ENCODE data around the gene ZNF853.

The ZNF853 gene

DNA sequence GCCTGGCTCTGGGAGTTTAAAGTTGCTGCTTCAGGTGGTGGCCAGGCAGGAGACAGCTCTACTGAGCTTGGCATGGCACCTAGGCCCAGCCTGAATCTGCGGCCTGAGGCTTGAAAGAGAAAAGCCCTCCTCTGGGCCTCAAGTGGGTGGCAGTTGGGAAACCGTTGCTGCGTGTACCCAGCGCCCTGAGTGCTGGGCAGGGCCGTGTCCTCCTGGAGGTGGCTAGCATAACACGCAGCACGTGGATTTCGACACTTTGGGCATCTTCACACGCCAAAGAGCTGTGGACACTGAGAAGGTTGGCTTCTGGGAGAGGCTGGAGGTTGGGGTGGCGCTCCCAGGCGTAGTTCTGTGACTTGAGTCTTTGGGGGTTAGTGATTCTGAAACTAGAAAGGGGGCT lies 24.2 kb downstream of the ZNF853 start:
- no peak for TF ChIP-seq EZH2phosphoT487 (conservative IDR thresholded peaks at IDR 0.05; ENCODE audit: low read length)
- TF ChIP-seq, protein P1, sequence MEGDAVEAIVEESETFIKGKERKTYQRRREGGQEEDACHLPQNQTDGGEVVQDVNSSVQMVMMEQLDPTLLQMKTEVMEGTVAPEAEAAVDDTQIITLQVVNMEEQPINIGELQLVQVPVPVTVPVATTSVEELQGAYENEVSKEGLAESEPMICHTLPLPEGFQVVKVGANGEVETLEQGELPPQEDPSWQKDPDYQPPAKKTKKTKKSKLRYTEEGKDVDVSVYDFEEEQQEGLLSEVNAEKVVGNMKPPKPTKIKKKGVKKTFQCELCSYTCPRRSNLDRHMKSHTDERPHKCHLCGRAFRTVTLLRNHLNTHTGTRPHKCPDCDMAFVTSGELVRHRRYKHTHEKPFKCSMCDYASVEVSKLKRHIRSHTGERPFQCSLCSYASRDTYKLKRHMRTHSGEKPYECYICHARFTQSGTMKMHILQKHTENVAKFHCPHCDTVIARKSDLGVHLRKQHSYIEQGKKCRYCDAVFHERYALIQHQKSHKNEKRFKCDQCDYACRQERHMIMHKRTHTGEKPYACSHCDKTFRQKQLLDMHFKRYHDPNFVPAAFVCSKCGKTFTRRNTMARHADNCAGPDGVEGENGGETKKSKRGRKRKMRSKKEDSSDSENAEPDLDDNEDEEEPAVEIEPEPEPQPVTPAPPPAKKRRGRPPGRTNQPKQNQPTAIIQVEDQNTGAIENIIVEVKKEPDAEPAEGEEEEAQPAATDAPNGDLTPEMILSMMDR (IDR thresholded peaks at IDR 0.05; ENCODE audit: insufficient read depth, low read length, poor library complexity, severe bottlenecking) = no peak
- Histone ChIP-seq H3K36me3 (ENCODE audit: low read length) (no peaks in the 10 kb centered on the region), H2AFZ (ENCODE audit: low read depth, low read length, severe bottlenecking) (no peak overlapping the region), H4K20me1 (ENCODE audit: low read depth, low read length) (no peaks in the 10 kb centered on the region), H3K4me2 (ENCODE audit: low read depth, low read length, poor library complexity, severe bottlenecking) (no peak overlapping the region), H3F3A (ENCODE audit: insufficient read depth) (peaks cover 9% of the 10 kb centered on the region; the same call in 1 of the 2 replicates), H3K27me3 (ENCODE audit: low read length) (no peaks in the 10 kb centered on the region), H3K27ac (ENCODE audit: low read depth, low read length) (no peak overlapping the region), H3K9ac (ENCODE audit: low read length) (no peak overlapping the region), H3K79me2 (ENCODE audit: insufficient read depth, low read length) (peaks cover 28% of the 10 kb centered on the region), H3K9me2 (replicated peaks; ENCODE audit: insufficient read depth, low read length) (no peaks in the 10 kb centered on the region), H3K4me3 (ENCODE audit: insufficient read depth, low read length, poor library complexity, severe bottlenecking) (no peak overlapping the region), H3K9me3 (ENCODE audit: insufficient read depth, low read length) (no peaks in the 10 kb centered on the region)

DNA sequence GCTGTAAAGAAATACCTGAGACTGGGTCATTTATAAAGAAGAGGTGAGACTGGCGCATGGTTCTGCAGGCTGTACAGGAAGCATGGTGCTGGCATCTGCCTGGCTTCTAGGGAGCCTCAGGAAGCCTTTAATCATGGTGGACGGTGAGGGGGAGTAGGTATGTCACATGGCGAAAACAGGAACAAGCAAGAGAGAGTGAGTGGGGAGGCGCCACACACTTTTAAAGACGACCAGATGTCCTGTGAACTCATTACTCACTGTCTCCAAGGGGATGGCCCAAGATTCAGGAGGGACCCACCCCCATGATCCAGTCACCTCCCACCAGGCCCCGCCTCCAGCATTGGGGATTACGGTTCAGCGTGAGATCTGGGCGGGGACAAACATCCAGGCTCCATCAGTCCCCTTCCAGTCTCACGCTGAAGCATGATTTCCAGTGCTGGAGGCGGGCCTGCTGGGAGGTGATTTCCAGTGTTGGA lies 24.9 kb downstream of the ZNF853 start:
- no peak overlapping the region for H3K4me3 ChIP-seq (ENCODE audit: insufficient read depth, low read length, poor library complexity, severe bottlenecking)
- no peak overlapping the region for H3K27ac ChIP-seq (ENCODE audit: low read depth, low read length)
- no peaks in the 10 kb centered on the region for H3K27me3 ChIP-seq (ENCODE audit: low read length)
- TF ChIP-seq EZH2phosphoT487 (conservative IDR thresholded peaks at IDR 0.05; ENCODE audit: low read length) = no peak
- TF ChIP-seq, protein P1 (IDR thresholded peaks at IDR 0.05; ENCODE audit: insufficient read depth, low read length, poor library complexity, severe bottlenecking) = no peak
- H4K20me1 ChIP-seq (ENCODE audit: low read depth, low read length) = no peaks in the 10 kb centered on the region
- no peaks in the 10 kb centered on the region for H3K9me2 ChIP-seq (replicated peaks; ENCODE audit: insufficient read depth, low read length)
- H2AFZ ChIP-seq (ENCODE audit: low read depth, low read length, severe bottlenecking) = no peak overlapping the region
- H3K79me2 ChIP-seq (ENCODE audit: insufficient read depth, low read length) = peaks cover 28% of the 10 kb centered on the region
- no peaks in the 10 kb centered on the region for H3K9me3 ChIP-seq (ENCODE audit: insufficient read depth, low read length)
- no peak overlapping the region for H3K4me2 ChIP-seq (ENCODE audit: low read depth, low read length, poor library complexity, severe bottlenecking)
- no peak overlapping the region for H3K9ac ChIP-seq (ENCODE audit: low read length)
- H3F3A ChIP-seq (ENCODE audit: insufficient read depth) = peaks cover 9% of the 10 kb centered on the region; the same call in 1 of the 2 replicates
- no peaks in the 10 kb centered on the region for H3K36me3 ChIP-seq (ENCODE audit: low read length)

DNA sequence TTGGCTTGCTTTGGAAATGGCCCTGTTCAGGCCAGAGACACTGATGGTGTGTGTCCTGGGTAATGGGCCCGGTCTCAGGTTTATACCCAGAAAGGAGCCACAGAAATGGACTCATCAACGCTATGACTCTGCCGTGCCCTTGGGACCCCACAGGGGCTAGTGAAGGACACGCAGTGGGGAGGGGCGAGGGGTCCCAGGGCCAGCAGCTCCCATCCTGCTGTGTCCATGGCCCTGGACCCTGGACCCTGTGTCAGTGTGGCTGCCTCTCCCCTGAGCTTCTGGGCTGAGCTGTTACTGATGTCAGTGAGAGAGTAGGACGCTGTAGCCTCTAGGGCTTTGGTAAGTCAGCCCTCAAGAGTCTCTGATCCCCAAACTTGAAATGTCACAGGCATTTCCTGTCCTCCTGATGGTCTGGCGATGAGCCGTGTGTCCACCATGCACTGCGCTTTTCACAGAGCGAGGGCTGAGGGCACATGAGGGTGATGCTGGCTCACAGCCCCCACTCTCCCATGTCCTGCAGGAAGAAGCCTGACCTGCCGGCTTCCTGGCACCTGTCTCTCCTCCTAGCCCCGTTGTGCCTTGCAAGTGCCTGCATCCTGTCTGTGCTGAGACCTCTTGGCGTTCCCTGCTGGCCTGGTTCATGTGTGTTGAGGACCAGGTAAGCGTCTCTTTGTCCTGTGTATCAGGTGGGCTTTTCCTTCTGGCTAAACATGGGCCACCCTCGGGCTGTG lies 26.1 kb downstream of the ZNF853 start:
- H3K4me2 ChIP-seq (ENCODE audit: low read depth, low read length, poor library complexity, severe bottlenecking) = no peak overlapping the region
- H3K79me2 ChIP-seq (ENCODE audit: insufficient read depth, low read length) = peaks cover 28% of the 10 kb centered on the region
- no peaks in the 10 kb centered on the region for H3F3A ChIP-seq (ENCODE audit: insufficient read depth)
- no peak overlapping the region for H3K9ac ChIP-seq (ENCODE audit: low read length)
- no peaks in the 10 kb centered on the region for H3K27me3 ChIP-seq (ENCODE audit: low read length)
- no peaks in the 10 kb centered on the region for H3K9me2 ChIP-seq (replicated peaks; ENCODE audit: insufficient read depth, low read length)
- H3K27ac ChIP-seq (ENCODE audit: low read depth, low read length) = no peak overlapping the region
- TF ChIP-seq, protein P1 (IDR thresholded peaks at IDR 0.05; ENCODE audit: insufficient read depth, low read length, poor library complexity, severe bottlenecking) = no peak
- TF ChIP-seq EZH2phosphoT487 (conservative IDR thresholded peaks at IDR 0.05; ENCODE audit: low read length) = no peak
- no peak overlapping the region for H3K4me3 ChIP-seq (ENCODE audit: insufficient read depth, low read length, poor library complexity, severe bottlenecking)
- no peaks in the 10 kb centered on the region for H4K20me1 ChIP-seq (ENCODE audit: low read depth, low read length)
- no peaks in the 10 kb centered on the region for H3K36me3 ChIP-seq (ENCODE audit: low read length)
- no peak overlapping the region for H2AFZ ChIP-seq (ENCODE audit: low read depth, low read length, severe bottlenecking)
- H3K9me3 ChIP-seq (ENCODE audit: insufficient read depth, low read length) = no peaks in the 10 kb centered on the region
